ENCODE measurements around the gene TLL2.

Gene TLL2

GRCh38 chr10:96387601-96388000 is 126.1 kb downstream of the TLL2 start:
- no peak for DNase-seq (ENCODE audit: extremely low read depth, insufficient read length)
- H3K27me3 ChIP-seq (replicated peaks; ENCODE audit: control insufficient read depth, insufficient read depth, low read length), result peaks cover 3% of the 10 kb centered on the region

GRCh38 chr10:96387161-96387560 is 126.6 kb downstream of the TLL2 start:
- Histone ChIP-seq H3K27me3 (replicated peaks; ENCODE audit: control insufficient read depth, insufficient read depth, low read length) (peaks cover 3% of the 10 kb centered on the region), H3K4me3 (replicated peaks; ENCODE audit: low read depth, low read length) (no peak overlapping the region), H3K36me3 (ENCODE audit: control insufficient read depth, insufficient read depth, low read length) (no peaks in the 10 kb centered on the region)
- TF ChIP-seq CTCF (IDR thresholded peaks at IDR 0.05; ENCODE audit: insufficient read depth, low read length, poor library complexity, severe bottlenecking), result no peak
- no peak for DNase-seq (ENCODE audit: extremely low read depth, insufficient read length)

More at GRCh38 chr10:96387601-96388000, 126.1 kb downstream of the TLL2 start:
- no peak for TF ChIP-seq CTCF (IDR thresholded peaks at IDR 0.05; ENCODE audit: insufficient read depth, low read length, poor library complexity, severe bottlenecking)
- H3K4me3 ChIP-seq (replicated peaks; ENCODE audit: low read depth, low read length), result no peak overlapping the region
- H3K36me3 ChIP-seq (ENCODE audit: control insufficient read depth, insufficient read depth, low read length), result no peaks in the 10 kb centered on the region

GRCh38 chr10:96384506-96384905 is 129.2 kb downstream of the TLL2 start:
- no peak overlapping the region for H3K4me3 ChIP-seq (replicated peaks; ENCODE audit: low read depth, low read length)
- H3K36me3 ChIP-seq (ENCODE audit: control insufficient read depth, insufficient read depth, low read length), result no peaks in the 10 kb centered on the region
- H3K27me3 ChIP-seq (replicated peaks; ENCODE audit: control insufficient read depth, insufficient read depth, low read length), result peaks cover 3% of the 10 kb centered on the region; the same call in 1 of the 2 replicates
- no peak for TF ChIP-seq CTCF (IDR thresholded peaks at IDR 0.05; ENCODE audit: insufficient read depth, low read length, poor library complexity, severe bottlenecking)
- DNase-seq (ENCODE audit: extremely low read depth, insufficient read length), result no peak

- Histone ChIP-seq H3K4me3 (replicated peaks; ENCODE audit: low read depth, low read length) (no peak overlapping the region), H3K27me3 (replicated peaks; ENCODE audit: control insufficient read depth, insufficient read depth, low read length) (peaks cover 1% of the 10 kb centered on the region), H3K36me3 (ENCODE audit: control insufficient read depth, insufficient read depth, low read length) (no peaks in the 10 kb centered on the region)
- no peak for TF ChIP-seq CTCF (IDR thresholded peaks at IDR 0.05; ENCODE audit: insufficient read depth, low read length, poor library complexity, severe bottlenecking)
- DNase-seq (ENCODE audit: extremely low read depth, insufficient read length), result no peak
Measured at GRCh38 chr10:96380821-96381220, 132.9 kb downstream of the TLL2 start.

GRCh38 chr10:96379758-96380157 is 134.0 kb downstream of the TLL2 start:
- no peak for DNase-seq (ENCODE audit: extremely low read depth, insufficient read length)
- Histone ChIP-seq H3K36me3 (ENCODE audit: control insufficient read depth, insufficient read depth, low read length) (no peaks in the 10 kb centered on the region), H3K4me3 (replicated peaks; ENCODE audit: low read depth, low read length) (no peak overlapping the region), H3K27me3 (replicated peaks; ENCODE audit: control insufficient read depth, insufficient read depth, low read length) (peaks cover 1% of the 10 kb centered on the region)
- no peak for TF ChIP-seq CTCF (IDR thresholded peaks at IDR 0.05; ENCODE audit: insufficient read depth, low read length, poor library complexity, severe bottlenecking)

- TF ChIP-seq CTCF (IDR thresholded peaks at IDR 0.05; ENCODE audit: insufficient read depth, low read length, poor library complexity, severe bottlenecking), result no peak
- no peaks in the 10 kb centered on the region for H3K36me3 ChIP-seq (ENCODE audit: control insufficient read depth, insufficient read depth, low read length)
- DNase-seq (ENCODE audit: extremely low read depth, insufficient read length), result no peak
- peaks cover 1% of the 10 kb centered on the region for H3K27me3 ChIP-seq (replicated peaks; ENCODE audit: control insufficient read depth, insufficient read depth, low read length)
- H3K4me3 ChIP-seq (replicated peaks; ENCODE audit: low read depth, low read length), result no peak overlapping the region
Measured at GRCh38 chr10:96378741-96379140, 135.0 kb downstream of the TLL2 start.

All from GM06990 (cell line).